ENCODE measurements around the gene PMM2.
"Not testable (repeated sequence)": the region's sequence is repeated elsewhere in the genome, so short reads cannot be mapped to it uniquely, and the experiment has no call there.

Gene PMM2

GRCh38 chr16:8867216-8867931 is 69.7 kb downstream of the PMM2 start:
- DNase-seq (ENCODE audit: low spot score), result no peak

- no peak for DNase-seq (ENCODE audit: low spot score)
These were observed 70.3 kb downstream of the PMM2 start for GRCh38 chr16:8867932-8868415.

DNA sequence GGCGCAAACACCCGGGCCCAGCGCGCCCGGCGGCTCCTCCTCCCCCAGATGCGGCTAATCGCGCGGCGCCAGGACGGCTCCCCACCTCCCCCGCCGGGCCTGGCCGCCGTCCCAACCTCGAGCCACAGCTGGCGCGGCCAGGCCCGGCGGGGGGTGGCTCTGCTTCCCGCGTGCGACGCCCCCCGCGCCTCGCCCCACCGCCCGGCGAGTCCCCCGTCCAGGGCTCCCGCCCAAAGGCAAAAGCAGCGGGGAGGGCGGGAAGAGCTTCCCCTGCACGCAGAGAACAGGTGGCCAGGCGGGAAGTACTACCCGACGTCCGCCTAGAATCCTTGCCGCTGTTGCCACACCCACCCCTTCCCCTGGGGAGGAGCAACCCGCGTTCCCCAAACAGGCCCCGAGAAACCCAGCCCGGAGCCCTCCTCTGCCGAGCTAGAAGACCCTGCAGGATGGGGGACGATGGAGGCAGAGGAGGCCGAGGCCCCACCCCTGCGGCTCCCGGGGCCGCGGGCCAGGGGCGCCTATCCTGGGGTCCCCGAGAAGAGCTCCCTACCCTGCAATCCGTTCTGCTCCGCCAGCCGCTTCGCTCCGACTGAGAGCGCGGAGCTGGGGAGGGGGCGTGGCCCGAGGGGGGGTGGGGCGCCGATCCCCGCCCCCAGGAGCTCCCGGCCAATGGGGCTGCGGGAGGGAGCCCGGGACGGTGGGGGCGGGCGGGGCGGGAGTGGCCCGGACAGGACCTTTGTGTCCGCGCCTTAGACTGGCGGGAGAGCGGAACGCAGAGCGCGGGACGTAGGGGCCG is 71.0 kb downstream of the PMM2 start, which contains the start of gene CARHSP1:
TSS of gene CARHSP1 (minus strand) at position 591 of the 796 bp plus-strand sequence. CDS start 9,678 bp downstream, outside the sequence.
- peak; percentile 98 for DNase-seq (ENCODE audit: low spot score)

- no peak for DNase-seq (ENCODE audit: low spot score)
These were observed 71.8 kb downstream of the PMM2 start for GRCh38 chr16:8869212-8869987.

- not testable (repeated sequence) for DNase-seq (ENCODE audit: low spot score)
These were observed 72.3 kb downstream of the PMM2 start for GRCh38 chr16:8869988-8870241.

- DNase-seq (ENCODE audit: low spot score), result no peak
These were observed 74.4 kb downstream of the PMM2 start for GRCh38 chr16:8872071-8872470.

GRCh38 chr16:8872967-8873865 is 75.6 kb downstream of the PMM2 start:
- no peak for DNase-seq (ENCODE audit: low spot score)

DNA sequence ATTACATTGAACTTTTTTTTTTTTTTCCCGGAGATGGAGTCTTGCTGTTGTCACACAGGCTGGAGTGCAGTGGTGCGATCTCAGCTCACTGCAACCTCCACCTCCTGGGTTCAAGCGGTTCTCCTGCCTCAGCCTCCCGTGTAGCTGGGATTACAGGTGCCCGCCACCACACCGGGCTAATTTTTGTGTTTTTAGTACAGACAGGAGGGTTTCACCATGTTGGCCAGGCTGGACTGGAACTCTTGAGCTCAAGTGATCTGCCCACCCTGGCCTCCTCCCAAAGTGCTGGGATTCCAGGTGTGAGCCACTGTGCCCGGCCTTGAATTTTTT is 76.2 kb downstream of the PMM2 start:
- not testable (repeated sequence) for DNase-seq (ENCODE audit: low spot score)

GRCh38 chr16:8874388-8874787 is 76.7 kb downstream of the PMM2 start:
- DNase-seq (ENCODE audit: low spot score), result no peak

GRCh38 chr16:8875317-8875716 is 77.7 kb downstream of the PMM2 start:
- not testable (repeated sequence) for DNase-seq (ENCODE audit: low spot score)

DNA sequence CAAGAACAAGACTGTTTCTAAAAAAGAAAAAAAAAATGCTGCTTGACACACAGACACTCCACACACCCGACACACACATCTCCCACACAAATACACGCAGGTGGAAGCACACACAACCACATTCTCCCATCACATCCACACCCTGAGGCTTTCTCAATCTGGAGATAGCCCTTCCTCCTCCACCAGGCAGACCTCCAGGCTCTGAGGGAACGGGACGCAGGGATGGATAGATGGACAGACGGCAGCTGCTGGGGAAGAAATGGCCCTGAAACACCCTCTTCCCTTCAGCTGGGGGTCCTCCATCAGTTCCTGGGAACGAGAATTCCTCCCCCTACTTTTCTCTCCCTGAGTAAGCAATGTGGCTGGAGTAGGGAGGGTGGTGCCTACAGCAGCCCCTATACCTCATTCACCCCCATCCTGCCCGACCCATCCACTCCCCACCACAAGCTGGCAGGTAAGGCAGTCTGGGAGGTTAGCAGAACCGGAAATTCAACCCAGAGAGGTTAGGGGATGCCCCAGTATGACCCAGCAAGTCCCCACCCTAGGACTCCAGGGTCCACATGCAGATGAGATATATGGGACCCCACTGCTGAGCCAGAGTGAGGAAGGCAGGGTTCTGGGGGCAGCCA is 80.4 kb downstream of the PMM2 start:
- no peak for DNase-seq (ENCODE audit: low spot score)

GRCh38 chr16:8878523-8878911 is 80.9 kb downstream of the PMM2 start:
- DNase-seq (ENCODE audit: low spot score), result peak; percentile 86

DNA sequence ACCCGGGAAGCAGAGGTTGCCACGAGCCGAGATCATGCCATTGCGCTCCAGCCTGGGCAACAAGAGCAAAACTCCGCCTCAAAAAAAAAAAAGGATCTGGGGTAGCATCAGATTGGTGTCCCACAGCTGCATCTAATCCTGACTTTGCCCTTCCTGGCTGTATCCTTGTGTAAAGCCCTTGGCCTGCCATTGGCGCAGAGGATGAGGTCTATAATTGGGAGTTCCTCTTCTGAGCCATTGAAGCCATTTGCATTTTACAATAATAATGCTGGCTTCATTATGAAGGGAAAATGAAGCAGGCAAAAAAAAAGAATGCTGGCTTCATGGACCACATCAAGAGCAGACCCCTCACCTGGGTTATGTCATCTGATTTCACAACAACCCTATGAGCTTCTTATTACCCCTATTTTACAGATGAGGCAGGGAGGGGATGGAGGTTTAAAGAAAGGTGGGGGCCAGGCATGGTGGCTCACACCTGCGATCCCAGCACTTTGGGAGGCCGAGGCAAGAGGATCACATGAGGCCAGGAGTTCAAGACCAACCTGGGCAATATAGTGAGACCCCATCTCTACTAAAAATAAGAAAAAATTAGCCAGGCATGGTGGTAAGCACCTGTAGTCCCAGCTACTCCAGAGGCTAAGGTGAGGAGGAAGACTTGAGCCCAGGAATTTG is 83.3 kb downstream of the PMM2 start:
- DNase-seq (ENCODE audit: low spot score), result no peak

- DNase-seq (ENCODE audit: low spot score), result no peak
These were observed 84.5 kb downstream of the PMM2 start, which contains the start of gene LITAFD for GRCh38 chr16:8882041-8882617. Gene LITAFD, plus strand, starts transcription at chr16:8882351. Its CDS starts 2,005 bp downstream, at chr16:8884356.

- DNase-seq (ENCODE audit: low spot score), result no peak
These were observed 85.2 kb downstream of the PMM2 start for GRCh38 chr16:8882725-8883377.

DNA sequence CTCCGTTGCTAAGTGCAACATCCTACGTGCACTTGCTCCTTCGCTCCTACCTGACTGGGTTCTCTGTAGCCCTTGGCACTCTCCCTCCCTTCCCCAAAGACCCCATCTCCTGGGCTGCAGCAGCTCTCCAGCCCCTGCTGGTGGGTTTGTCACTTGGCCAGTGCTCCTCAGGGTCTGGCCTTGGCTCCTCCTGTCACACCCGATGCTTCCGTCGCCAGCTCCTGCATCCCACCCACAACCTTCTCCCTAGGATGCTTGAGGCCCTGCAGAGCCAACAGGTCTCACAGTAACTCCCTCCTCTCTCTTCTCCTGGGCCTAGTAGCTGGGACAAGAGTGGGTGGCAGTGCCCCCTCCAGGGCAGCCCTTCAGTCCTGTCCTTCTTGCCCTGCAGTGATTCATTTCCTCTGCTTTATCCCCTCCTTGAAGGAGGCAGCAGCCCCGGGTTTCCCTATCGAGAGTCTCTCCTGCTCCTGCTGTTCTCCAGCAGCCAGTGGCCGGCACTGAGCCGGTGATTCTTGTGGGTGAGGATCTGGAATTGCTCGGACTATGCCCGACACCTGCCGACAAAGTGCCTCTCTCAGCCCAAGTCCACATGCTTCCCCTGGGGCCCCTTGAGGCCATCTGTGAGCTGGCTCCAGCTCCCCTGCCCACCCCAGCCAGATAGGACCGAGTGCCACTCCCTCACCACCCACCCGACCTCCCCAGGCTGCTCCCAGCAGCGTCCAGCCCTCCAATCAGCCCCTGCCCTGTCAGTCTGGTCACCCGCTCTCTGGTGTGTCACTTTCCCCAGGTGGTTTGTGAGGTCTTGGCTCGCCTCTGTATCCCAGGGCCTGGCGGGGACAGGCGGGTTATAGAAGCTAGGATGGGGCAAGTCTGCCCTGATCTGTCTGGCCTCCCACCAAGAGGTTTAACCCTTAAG is 88.3 kb downstream of the PMM2 start:
- no peak for DNase-seq (ENCODE audit: low spot score)

GRCh38 chr16:8886593-8887430 is 89.2 kb downstream of the PMM2 start:
- DNase-seq (ENCODE audit: low spot score), result no peak

- no peak for DNase-seq (ENCODE audit: low spot score)
These were observed 89.8 kb downstream of the PMM2 start for GRCh38 chr16:8887431-8887765.
